Nephron progenitor cell (in vitro differentiated cells): ENCODE results near the gene CUL5.

ENCODE experiments used
- DNase-seq: peaks from one replicate; pipeline ENCODE4 v3.0.0; 2021
- H3K27ac Mint-ChIP-seq: 2 replicates; pipeline ENCODE4 v1.8.0; 2021; ENCODE audit warnings: mild to moderate bottlenecking, moderate library complexity, mixed read lengths
- H3K27me3 Mint-ChIP-seq: 2 replicates; pipeline ENCODE4 v1.8.0; 2021; ENCODE audit warnings: mild to moderate bottlenecking, low read depth, mixed read lengths; ENCODE audit not compliant: poor library complexity
- H3K36me3 Mint-ChIP-seq: 2 replicates; pipeline ENCODE4 v1.8.0; 2021; ENCODE audit warnings: low read depth, mixed read lengths
- H3K4me1 Mint-ChIP-seq: 2 replicates; pipeline ENCODE4 v1.8.0; 2021; ENCODE audit warnings: mixed read lengths
- H3K4me3 Mint-ChIP-seq: 2 replicates; pipeline ENCODE4 v1.8.0; 2021; ENCODE audit warnings: mild to moderate bottlenecking, moderate library complexity, mixed read lengths
- H3K9me3 Mint-ChIP-seq: 2 replicates; pipeline ENCODE4 v1.8.0; 2021; ENCODE audit warnings: mild to moderate bottlenecking, moderate library complexity, mixed read lengths
- CTCF ChIP-seq: fragments of 200-600 bp; sonication (generic); IDR thresholded peaks from 2 replicates; pipeline ENCODE4 v1.5.0; 2021; ENCODE audit warnings: antibody characterized with exemption

CUL5 gene

GRCh38 chr11:108008656-108009496 lies at the start of gene CUL5:
TSS of gene CUL5 (plus strand) at chr11:108008898. CDS start at chr11:108009349, 451 bp downstream.
- peak; percentile 92 for DNase-seq
- Mint-ChIP-seq H3K4me1 (peaks cover 6% of the 10 kb centered on the region), H3K36me3 (no peaks in the 10 kb centered on the region), H3K9me3 (no peaks in the 10 kb centered on the region), H3K4me3 (no peak within 1 kb of the TSS), H3K27me3 (peaks cover under 1% of the 10 kb centered on the region), H3K27ac (peak within 1 kb of the TSS; percentile 100)
- TF ChIP-seq CTCF: peak; percentile 85

DNA sequence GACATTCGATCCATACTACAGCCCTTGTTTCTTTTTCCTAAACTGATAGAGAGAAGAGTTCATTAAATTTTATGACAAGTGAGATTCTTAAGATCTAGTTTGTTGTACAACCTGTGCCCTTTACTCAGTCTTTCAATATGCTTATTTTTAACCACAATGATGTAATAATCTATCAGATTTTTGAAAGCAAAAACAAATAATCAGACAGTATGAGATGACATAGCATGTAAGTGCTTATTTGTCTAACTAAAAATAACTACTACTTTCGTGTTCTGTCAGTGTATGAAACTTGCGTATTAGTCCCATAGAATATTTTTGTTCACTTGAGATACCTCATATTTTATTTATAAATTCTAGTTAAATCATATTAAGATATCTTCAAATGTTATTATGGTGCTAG lies 47.2 kb upstream of the CUL5 start:
- Mint-ChIP-seq H3K27me3 (no peaks in the 10 kb centered on the region), H3K36me3 (peaks cover 25% of the 10 kb centered on the region), H3K9me3 (no peaks in the 10 kb centered on the region), H3K4me1 (peaks cover 26% of the 10 kb centered on the region), H3K27ac (no peak overlapping the region), H3K4me3 (no peak overlapping the region)
- no peak for TF ChIP-seq CTCF
- no peak for DNase-seq

DNA sequence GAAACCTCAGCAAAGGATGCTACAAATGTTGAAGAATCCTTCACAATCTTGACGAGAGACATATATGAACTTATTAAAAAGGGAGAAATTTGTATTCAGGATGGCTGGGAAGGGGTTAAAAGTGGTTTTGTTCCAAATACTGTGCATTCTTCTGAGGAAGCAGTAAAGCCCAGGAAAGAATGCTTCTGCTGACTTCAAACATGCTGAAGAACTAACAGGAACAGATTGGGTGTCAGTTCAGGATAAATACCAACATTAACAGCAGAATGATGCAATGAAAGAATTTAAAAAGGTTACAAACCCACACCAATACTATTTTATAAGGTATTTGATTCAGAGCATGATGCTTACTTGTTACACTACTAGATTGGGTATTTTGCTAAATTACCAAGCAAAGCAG lies 46.5 kb upstream of the CUL5 start:
- H3K9me3 Mint-ChIP-seq: no peaks in the 10 kb centered on the region
- no peak for DNase-seq
- TF ChIP-seq CTCF: no peak
- H3K4me1 Mint-ChIP-seq: peaks cover 19% of the 10 kb centered on the region
- H3K36me3 Mint-ChIP-seq: peaks cover 25% of the 10 kb centered on the region
- H3K27me3 Mint-ChIP-seq: no peaks in the 10 kb centered on the region
- no peak overlapping the region for H3K27ac Mint-ChIP-seq
- no peak overlapping the region for H3K4me3 Mint-ChIP-seq

- no peak for DNase-seq
- Mint-ChIP-seq H3K27me3 (no peaks in the 10 kb centered on the region), H3K36me3 (peaks cover 25% of the 10 kb centered on the region), H3K9me3 (no peaks in the 10 kb centered on the region), H3K4me3 (no peak overlapping the region), H3K27ac (no peak overlapping the region), H3K4me1 (peaks cover 13% of the 10 kb centered on the region)
- no peak for TF ChIP-seq CTCF
These were observed 45.6 kb upstream of the CUL5 start for GRCh38 chr11:107963091-107963490.

- no peaks in the 10 kb centered on the region for H3K9me3 Mint-ChIP-seq
- no peak overlapping the region for H3K4me3 Mint-ChIP-seq
- H3K27me3 Mint-ChIP-seq: no peaks in the 10 kb centered on the region
- H3K27ac Mint-ChIP-seq: no peak overlapping the region
- H3K4me1 Mint-ChIP-seq: no peaks in the 10 kb centered on the region
- H3K36me3 Mint-ChIP-seq: peaks cover 8% of the 10 kb centered on the region
- no peak for TF ChIP-seq CTCF
- no peak for DNase-seq
These were observed 39.5 kb upstream of the CUL5 start for GRCh38 chr11:107969219-107969618.

DNA sequence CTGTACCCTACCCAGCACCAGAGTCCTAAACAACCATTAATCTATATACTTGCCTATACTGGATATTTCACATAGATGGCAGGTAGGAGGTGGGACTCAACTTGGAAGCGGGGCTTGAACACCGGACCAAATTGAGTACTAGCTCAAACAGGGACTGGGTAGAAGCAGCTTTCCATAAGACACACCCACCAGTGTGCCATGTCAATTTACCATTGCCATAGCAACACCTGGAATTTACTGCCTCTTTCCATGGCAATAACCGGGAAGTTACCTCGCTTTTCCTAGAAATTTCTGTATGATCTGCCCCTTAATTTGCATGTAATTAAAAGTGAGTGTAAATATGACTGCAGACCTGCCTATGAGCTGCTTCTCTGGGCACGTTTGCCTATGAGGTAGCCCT lies 38.6 kb upstream of the CUL5 start:
- TF ChIP-seq CTCF: no peak
- H3K4me1 Mint-ChIP-seq: no peaks in the 10 kb centered on the region
- H3K4me3 Mint-ChIP-seq: no peak overlapping the region
- no peak overlapping the region for H3K27ac Mint-ChIP-seq
- DNase-seq: no peak
- no peaks in the 10 kb centered on the region for H3K27me3 Mint-ChIP-seq
- peaks cover 2% of the 10 kb centered on the region for H3K9me3 Mint-ChIP-seq
- no peaks in the 10 kb centered on the region for H3K36me3 Mint-ChIP-seq
